ENCODE results near the gene MPV17.
A peak's percentile ranks its signal among the peaks of the same experiment; 100 is the strongest.

MPV17 gene

DNA sequence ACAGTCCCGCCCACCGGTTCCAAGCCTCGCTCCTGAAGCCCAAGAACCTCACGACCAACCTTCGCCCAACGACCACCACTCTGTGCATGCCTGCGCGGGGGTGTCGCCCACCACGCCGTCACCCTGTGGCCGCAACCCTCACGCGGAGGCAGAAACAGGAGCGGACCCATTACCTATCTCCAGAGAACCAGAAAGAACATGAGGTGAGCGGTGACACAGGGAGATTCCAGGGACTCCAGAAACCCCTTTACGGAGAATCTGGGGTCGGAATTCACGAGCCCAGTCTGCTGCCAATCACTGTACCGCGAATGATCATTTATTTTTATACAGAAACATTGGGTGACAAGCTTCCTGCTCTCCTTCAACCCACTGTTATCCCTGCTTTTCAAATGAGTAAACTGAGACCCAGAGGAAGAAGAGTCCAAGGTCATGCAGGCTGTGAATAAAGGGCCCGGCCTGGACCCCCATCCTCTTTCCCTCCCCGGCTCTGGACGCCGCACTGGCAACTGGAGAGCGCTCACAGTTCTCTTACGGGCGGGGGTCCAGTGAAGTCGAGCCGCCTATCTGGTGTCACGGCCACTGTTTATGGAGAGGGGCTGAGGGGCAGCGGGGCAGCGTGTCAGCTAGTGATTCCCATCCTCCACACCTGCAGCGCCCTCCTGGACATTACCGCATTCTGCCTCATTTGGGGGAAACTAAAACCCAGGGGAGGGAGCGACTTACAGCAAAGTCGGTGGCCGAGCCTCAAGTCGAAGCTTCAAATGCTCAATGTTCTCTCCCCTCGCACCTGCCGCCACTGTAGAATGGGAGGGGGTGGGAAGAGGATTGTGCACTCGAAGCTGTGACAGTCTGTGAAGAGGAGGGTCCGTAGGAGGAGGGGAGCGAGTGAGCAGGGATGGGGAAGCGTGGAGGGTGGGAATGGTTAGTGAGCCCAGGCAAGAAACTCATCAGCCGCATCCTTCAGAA lies 59.3 kb downstream of the MPV17 start:
- DNase-seq, result no peak

DNA sequence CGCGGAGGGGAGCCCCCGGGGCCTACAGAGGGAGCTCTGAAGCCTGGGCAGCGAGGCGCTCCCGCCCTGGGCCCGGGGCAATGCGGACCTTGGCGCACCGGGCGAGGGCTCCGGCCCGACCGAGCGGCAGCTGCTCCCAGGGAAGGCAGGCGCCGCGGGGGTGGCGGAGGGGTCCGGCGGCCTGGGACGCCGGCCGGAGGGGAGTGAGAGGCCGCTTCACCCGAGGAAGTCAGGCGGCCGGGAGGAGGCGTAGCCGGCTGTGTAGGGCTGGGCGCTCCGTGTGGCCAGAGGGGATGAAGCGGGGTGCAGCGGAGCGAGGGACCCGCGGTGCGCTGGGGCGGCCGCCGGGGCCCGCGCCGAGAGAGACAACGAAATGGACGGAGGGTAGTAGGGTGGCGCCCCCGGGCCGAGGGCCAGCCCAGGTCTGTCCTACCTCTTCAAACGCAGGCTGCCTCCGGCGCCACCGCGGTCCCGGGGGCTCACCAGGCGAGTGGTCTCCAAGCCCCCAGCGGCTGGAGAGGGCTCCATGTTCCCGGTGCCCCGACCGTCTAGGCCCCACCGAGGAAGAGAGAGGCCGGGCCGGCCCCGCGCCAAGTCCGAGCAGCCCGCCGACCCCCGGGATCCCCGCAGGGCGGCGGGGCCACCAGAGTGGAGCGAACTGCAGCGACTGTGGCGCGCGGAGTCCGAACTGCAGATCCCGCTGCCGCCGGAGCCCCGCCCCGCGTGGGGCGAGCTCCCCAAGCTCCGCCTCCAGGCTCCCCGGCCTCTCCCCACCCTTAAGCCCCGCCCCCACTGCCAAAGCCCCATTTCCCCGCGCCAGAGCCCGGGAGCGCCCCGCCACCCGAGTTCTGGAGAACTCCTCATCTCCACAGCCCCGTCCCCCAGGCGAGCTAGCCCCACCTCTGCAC lies 60.3 kb downstream of the MPV17 start, which contains the start of gene SLC30A3:
Gene SLC30A3 (minus strand): TSS at position 669 of the 908 bp plus-strand sequence. CDS start 141 bp downstream, at position 528.
- DNase-seq, result peak; percentile 75

DNA sequence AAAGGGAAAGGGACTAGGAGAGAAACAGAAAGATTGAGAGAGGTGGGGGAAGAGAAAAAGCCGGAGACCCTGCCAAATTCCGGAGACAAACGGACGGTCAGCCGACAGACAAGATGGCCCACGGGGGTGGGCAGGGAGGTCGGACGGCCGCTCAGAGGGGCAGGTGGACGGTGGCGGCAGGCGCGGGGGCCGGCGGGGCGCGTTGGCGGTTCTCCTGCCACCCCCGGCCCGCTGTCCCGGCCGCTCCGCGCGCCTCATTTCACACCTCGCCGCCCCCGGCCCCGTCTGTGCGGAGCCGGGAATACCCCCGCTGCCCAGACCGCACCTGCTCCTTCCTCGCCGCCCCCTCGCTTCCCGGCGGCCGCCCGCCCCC lies 61.0 kb downstream of the MPV17 start:
- no peak for DNase-seq

DNA sequence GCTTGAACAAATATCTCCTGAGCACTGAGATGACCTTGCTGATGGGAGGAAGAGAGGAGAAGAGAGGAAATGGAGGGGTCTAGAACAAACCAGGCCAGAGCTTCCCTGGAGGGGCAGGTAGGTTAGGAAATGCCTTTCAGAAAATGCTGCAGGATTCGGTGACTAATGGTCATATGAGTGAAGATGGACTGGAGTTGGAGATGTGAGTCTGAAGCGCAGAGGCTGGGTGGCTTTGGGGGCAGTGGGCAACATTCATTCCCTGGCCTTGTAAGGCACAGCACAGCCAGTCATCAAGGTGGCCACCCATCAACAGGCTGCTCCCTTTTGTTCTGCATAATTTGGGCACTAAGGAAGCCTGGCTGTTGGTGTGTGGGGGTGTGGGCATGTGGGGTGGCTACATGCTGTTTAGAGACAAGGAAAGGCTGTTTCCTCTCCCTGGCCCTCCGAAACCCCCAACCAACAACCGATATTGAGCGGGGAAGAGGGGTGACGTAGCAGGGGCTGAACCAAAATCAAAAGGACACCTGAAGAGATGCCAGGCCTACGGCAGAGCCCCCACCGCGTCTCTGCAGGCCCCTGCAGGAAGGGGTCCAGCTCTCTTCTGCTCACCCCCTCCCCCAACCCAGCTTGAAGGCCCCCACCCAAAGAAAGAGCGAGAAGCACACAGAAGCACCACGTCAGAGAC lies 61.5 kb downstream of the MPV17 start:
- no peak for DNase-seq
